Ramos (cell line): ENCODE data around the gene SSR1.
"Not testable (repeated sequence)": the region's sequence is repeated elsewhere in the genome, so short reads cannot be mapped to it uniquely, and the experiment has no call there.

Experiments
- in situ Hi-C: fragments of 300-500 bp; cut with MboI; formaldehyde crosslinking; loops from one replicate; pipeline ENCODE4 v1.14.3; 2022; ENCODE audit warnings: low sequenced_read_pairs; ENCODE audit not compliant: unreplicated experiment

The SSR1 gene

GRCh38 chr6:7319406-7319805, 6.4 kb upstream of the SSR1 start:
- in situ Hi-C loops: not testable (repeated sequence)

GRCh38 chr6:7317538-7317937, 4.5 kb upstream of the SSR1 start:
- in situ Hi-C loops: no loop called here

- in situ Hi-C loops: no loop called here
Measured at GRCh38 chr6:7316658-7317533, 3.9 kb upstream of the SSR1 start.

GRCh38 chr6:7315948-7316365, 3.0 kb upstream of the SSR1 start:
- in situ Hi-C loops: no loop called here

GRCh38 chr6:7315087-7315947, 2.3 kb upstream of the SSR1 start:
- in situ Hi-C loops: not testable (repeated sequence)

- in situ Hi-C loops: no loop called here
Measured at GRCh38 chr6:7314414-7314813, 1.4 kb upstream of the SSR1 start.

GRCh38 chr6:7313505-7314165, 636 bp upstream of the SSR1 start:
- in situ Hi-C loops: no loop called here

GRCh38 chr6:7311917-7312615, 933 bp downstream of the SSR1 start:
- in situ Hi-C loops: no loop called here

- in situ Hi-C loops: no loop called here
Measured at GRCh38 chr6:7311176-7311575, 1.8 kb downstream of the SSR1 start.

- in situ Hi-C loops: no loop called here
Measured at GRCh38 chr6:7309050-7309449, 3.9 kb downstream of the SSR1 start.

- in situ Hi-C loops: no loop called here
Measured at GRCh38 chr6:7307533-7307932, 5.5 kb downstream of the SSR1 start.

- in situ Hi-C loops: no loop called here
Measured at GRCh38 chr6:7304821-7305220, 8.2 kb downstream of the SSR1 start.

- in situ Hi-C loops: no loop called here
Measured at GRCh38 chr6:7301702-7302101, 11.3 kb downstream of the SSR1 start.

GRCh38 chr6:7300926-7301325, 12.1 kb downstream of the SSR1 start:
- in situ Hi-C loops: no loop called here

GRCh38 chr6:7298113-7298512, 14.9 kb downstream of the SSR1 start:
- in situ Hi-C loops: no loop called here

GRCh38 chr6:7296602-7297001, 16.4 kb downstream of the SSR1 start:
- in situ Hi-C loops: no loop called here

GRCh38 chr6:7295916-7296315, 17.1 kb downstream of the SSR1 start:
- in situ Hi-C loops: no loop called here

GRCh38 chr6:7292596-7293255, 20.3 kb downstream of the SSR1 start:
- in situ Hi-C loops: no loop called here

- in situ Hi-C loops: no loop called here
Measured at GRCh38 chr6:7290079-7290478, 22.9 kb downstream of the SSR1 start.

- in situ Hi-C loops: no loop called here
Measured at GRCh38 chr6:7285416-7285815, 27.6 kb downstream of the SSR1 start.
